Stomach (tissue), 4 donors: ENCODE results near the gene GARS1.

Experiments used
- EP300 ChIP-seq: sonication (generic); formaldehyde crosslinking; IDR thresholded peaks from one replicate; pipeline ENCODE4 v1.6.1; 2017; ENCODE audit warnings: antibody characterized with exemption
- POLR2A ChIP-seq, 4 donors: fragments of 450-650 bp; IDR thresholded peaks; one replicate each; pipeline ENCODE4 v1.6.1; 2016; ENCODE audit warnings: antibody characterized with exemption in 4 of 4, control low read depth in 2 of 4, mild to moderate bottlenecking in 1 of 4, moderate library complexity in 1 of 4
- POLR2AphosphoS5 ChIP-seq, 3 donors: sonication (generic); formaldehyde crosslinking; IDR thresholded peaks; one replicate each; pipeline ENCODE4 v1.6.1; 2016; ENCODE audit warnings: antibody characterized with exemption in 3 of 3
- TF ChIP-seq, protein P1 (sequence below), 7 experiments: fragments of 450-650 bp in 4 of 7; fragments of 200-600 bp in 3 of 7; sonication (generic) in 3 of 7; IDR thresholded peaks; one replicate each; pipeline ENCODE4 v1.5.1; 2016 to 2019; ENCODE audit warnings: antibody characterized with exemption in 7 of 7, control low read depth in 2 of 7, mild to moderate bottlenecking in 1 of 7

DNA sequence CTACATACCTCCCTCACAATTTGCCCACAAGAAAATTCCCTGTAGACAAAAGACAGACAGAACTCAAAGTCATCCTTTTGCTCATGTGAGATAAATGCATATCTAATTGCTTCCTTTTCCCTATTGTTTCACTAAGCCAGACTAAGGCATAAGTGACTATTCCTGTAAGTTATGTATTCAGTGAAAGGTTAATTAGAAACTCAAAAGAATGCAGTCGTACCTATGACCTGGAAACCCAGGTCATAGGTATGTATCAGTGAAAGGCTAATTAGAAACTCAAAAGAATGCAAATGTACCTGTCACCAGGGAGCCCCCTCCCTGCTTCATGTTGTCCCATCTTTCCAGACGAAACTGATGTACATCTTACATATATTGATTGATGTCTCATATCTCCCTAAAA, 10.3 kb upstream of the GARS1 start:
- TF ChIP-seq, protein P1, sequence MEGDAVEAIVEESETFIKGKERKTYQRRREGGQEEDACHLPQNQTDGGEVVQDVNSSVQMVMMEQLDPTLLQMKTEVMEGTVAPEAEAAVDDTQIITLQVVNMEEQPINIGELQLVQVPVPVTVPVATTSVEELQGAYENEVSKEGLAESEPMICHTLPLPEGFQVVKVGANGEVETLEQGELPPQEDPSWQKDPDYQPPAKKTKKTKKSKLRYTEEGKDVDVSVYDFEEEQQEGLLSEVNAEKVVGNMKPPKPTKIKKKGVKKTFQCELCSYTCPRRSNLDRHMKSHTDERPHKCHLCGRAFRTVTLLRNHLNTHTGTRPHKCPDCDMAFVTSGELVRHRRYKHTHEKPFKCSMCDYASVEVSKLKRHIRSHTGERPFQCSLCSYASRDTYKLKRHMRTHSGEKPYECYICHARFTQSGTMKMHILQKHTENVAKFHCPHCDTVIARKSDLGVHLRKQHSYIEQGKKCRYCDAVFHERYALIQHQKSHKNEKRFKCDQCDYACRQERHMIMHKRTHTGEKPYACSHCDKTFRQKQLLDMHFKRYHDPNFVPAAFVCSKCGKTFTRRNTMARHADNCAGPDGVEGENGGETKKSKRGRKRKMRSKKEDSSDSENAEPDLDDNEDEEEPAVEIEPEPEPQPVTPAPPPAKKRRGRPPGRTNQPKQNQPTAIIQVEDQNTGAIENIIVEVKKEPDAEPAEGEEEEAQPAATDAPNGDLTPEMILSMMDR (IDR thresholded peaks at IDR 0.05): no peak
- TF ChIP-seq EP300 (no peak), POLR2A (IDR thresholded peaks at IDR 0.05) (no peak), POLR2AphosphoS5 (IDR thresholded peaks at IDR 0.05) (no peak)
